KOPT-K1 (cell line): ENCODE results near the gene AUP1.

ENCODE experiments used
- H3K27ac ChIP-seq: fragments of 200-600 bp; sonication (generic); 2 replicates; pipeline ENCODE4 v1.5.1; 2016; ENCODE audit warnings: antibody characterized with exemption, mild to moderate bottlenecking, low read depth, low read length; ENCODE audit not compliant: poor library complexity, severe bottlenecking
- H3K36me3 ChIP-seq: fragments of 200-600 bp; sonication (generic); 2 replicates; pipeline ENCODE4 v1.5.1; 2017; ENCODE audit warnings: antibody characterized with exemption, mild to moderate bottlenecking, low read length, moderate library complexity; ENCODE audit not compliant: insufficient read depth
- H3K9me3 ChIP-seq: fragments of 200-600 bp; sonication (generic); 2 replicates; pipeline ENCODE4 v1.5.1; 2017; ENCODE audit warnings: antibody characterized with exemption, low read length, mild to moderate bottlenecking; ENCODE audit not compliant: insufficient read depth, poor library complexity, severe bottlenecking

The AUP1 gene

DNA sequence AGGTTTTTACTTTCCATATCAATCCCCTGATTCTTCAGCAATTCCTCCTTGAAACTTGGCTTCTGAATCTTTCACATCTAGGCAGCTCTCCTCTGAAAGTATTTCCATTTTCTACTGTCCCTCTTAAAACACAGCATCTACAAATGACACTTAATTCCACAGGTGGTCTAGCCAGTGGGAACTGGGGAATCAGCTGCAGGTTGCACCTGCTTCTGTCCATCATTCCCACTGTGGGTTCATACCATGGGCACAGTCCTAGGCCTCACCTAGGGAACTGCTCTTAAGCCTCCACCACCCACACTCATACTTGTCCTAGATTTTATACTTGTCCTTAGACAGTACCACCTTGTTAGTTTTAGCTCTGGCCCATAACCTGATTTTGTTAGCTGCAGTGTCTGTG is 22.0 kb upstream of the AUP1 start:
- Histone ChIP-seq H3K9me3 (no peaks in the 10 kb centered on the region), H3K27ac (no peak overlapping the region), H3K36me3 (no peaks in the 10 kb centered on the region)

DNA sequence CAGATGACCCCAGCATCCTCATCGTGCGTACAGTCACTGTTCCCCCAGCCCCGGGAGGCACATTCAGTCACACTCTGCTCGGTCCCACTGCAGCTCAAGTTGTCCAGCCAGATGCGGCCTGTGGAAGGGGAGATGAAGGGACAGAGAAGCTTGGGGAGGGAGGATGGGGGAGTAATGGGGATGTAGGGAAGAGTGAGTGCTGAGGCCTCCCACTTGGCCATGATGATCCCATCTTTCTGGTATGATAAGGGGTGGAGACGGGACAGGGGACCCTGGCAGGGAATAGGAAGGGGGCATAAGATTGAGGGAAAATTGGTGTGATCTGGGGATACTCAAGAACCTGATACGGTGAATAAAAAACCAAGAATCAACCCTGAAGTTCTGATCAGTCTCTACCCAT is 20.7 kb upstream of the AUP1 start:
- Histone ChIP-seq H3K27ac (no peak overlapping the region), H3K9me3 (no peaks in the 10 kb centered on the region), H3K36me3 (no peaks in the 10 kb centered on the region)

DNA sequence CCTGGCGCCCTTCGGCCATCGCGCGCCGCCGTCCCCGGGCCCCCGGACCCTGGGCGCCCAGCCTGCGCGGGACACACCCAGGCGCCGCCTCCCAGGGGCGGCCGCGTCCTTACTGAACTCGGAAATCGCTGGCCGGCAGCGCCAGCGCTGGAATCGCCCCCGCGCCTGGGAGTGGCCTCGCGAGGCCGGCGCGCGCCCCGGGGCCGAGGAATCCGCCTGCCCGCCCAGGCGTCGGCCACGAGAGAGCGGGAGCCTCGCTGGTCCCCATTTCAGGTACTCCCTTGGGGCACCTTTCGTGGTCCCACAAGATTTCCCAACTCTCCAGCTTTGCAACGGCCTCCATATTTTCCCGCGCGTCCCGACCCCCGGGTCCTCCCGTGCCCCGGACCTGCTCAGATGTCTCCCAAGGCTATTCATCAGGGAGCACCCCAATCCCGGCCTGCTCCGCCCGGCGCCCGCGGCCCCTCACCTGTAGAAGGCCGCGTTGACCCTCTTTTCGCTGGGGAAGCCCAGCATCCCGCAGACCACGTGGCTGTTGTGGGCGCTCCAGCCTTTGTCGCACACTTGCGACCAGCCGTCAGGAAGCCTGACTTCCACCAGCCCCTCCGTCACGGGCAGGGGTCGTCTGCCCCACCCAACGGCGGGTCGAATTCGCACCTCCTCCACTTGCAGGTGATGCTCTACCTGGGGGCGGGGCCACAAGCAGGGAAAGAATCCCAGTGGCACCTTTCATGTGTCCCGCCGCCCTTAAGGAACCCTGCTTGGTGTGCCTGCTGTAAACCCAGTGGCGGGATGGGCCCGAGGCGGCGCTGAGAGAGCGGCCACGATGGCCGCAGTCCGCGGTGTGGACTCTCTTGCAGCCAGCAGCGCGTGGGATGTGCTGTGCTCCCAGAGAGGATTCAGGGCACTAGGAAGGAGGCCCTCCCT is 19.7 kb upstream of the AUP1 start:
- Histone ChIP-seq H3K9me3 (no peaks in the 10 kb centered on the region), H3K36me3 (no peaks in the 10 kb centered on the region), H3K27ac (no peak overlapping the region)

DNA sequence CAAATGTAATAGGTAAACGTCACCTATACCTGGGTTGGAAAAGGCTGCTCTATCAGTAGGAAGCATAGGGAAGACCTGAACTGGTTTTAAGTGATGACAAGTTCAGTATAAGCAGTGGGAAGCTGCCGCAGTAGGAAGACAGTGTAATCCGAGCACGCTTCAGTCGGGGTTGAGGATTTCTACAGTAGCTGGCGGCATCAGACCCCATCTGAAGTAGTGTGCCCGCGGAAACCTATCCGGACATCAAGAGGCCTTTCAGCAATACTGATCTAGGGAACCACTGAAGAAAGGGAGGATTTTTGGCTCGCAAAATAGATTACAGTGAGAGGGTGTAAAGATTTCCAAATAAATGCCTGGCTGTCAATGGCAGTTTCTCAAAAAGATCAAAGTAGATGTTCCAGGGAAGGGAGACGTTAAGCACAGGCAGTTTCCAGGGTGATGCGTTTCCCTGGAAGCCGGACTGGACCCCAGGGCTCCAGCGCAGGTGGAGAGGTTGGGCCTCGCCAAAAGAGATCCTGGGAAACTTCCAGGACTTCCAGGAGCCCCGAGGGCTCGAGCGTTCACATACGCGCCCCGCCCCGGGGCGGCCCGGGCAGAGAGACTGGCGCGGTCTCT is 18.9 kb upstream of the AUP1 start:
- Histone ChIP-seq H3K36me3 (no peaks in the 10 kb centered on the region), H3K9me3 (no peaks in the 10 kb centered on the region), H3K27ac (no peak overlapping the region)

DNA sequence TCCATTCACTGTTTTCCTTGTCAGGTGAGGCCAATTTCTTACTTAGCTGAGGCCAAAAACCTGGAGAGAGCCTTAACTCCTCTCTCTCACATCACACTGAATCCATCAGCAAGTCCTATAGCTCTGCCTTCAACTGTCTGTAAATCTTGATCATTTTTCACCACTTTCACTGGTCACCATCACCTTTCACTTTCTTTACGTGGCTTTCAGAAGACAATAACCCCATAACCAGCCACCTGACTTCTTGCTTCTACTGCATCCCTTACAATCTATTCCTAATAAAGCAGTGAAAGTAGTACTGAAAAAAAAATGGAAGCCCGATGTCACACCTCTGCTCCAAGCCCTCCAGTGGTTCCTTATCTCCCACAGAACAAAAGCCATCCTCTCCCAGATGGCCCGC is 16.5 kb upstream of the AUP1 start:
- Histone ChIP-seq H3K36me3 (no peaks in the 10 kb centered on the region), H3K9me3 (no peaks in the 10 kb centered on the region), H3K27ac (no peak overlapping the region)

DNA sequence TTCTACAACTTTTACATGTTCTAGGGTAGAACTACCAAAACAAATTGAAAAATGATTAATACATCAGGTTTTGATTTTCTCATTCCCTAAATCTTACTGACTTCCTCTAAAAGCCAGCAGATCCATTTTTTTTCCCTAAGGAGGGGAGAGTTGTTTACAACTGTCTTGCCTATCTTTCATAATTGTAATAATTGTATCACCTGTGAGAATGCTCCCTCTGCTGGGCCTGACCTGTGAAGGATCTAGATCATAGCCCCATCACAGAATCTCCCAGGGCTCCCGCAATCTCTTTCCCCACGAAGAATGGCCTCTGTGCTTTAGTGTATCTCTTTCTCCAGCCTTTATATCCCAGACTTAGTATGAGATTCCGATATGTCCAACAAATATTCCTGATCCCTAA is 15.1 kb upstream of the AUP1 start:
- H3K27ac ChIP-seq = no peak overlapping the region
- no peaks in the 10 kb centered on the region for H3K9me3 ChIP-seq
- H3K36me3 ChIP-seq = no peaks in the 10 kb centered on the region

DNA sequence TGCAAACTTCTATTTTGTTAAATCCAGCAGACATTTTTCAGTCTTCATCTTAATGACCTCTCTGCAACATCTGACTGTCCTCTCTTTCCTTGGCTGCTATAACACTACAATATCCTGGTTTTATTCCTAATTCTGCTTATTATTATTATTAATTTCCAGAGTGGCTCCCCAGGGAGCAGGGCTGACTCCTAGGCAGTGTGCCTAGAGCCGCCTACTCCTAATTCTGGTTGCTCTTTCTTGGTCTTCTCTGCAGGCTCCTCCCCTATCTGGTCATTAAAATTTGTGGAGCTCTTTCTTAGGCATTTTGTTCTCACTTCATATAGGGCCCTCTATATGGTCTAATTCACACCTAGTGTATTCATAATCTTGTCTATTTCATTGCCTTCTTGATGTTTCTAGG is 13.5 kb upstream of the AUP1 start:
- Histone ChIP-seq H3K9me3 (no peaks in the 10 kb centered on the region), H3K36me3 (no peaks in the 10 kb centered on the region), H3K27ac (no peak overlapping the region)

DNA sequence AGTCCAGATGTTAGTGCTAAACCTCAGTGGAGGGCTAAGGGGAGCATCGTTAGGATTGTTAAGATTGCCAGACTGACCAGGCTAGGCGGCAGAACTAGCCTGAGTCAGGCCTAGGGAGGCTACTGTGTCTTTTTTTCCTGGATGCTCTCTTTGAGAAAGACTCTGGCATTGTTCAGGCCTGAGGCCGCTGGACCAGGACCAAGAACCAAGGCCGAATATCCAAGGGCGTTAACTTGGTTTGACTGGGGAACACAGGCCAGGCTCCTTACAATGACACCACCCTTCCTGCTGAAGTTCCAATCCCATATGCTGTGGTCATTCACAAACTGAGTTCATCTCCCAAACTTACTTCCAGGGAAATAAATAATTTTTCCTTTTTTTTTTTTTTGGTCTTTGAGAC is 10.8 kb upstream of the AUP1 start:
- H3K9me3 ChIP-seq = no peaks in the 10 kb centered on the region
- H3K27ac ChIP-seq = no peak overlapping the region
- no peaks in the 10 kb centered on the region for H3K36me3 ChIP-seq

DNA sequence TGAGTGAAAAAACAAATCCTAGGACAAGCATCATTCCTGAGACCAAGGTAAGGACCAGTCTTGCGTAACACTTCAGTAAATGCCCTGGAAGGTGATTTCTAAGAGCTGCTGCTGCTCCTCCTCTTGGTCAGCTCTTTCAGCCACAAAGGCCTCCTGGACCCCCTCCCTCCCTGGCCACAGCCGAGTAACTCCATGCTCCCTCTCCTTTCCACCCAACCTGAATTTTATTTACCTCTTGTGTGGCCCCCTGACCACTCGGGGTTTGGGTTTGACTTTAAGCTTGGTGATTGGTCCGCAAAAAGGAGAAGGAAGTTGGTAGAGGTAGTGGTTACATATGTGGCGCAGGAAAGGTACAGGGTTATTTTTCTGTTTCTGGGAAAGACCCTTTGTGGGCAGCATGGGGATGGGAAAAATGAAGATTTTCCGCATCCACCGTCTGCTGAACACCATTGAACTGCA is 9.4 kb upstream of the AUP1 start:
- H3K27ac ChIP-seq = no peak overlapping the region
- H3K9me3 ChIP-seq = no peaks in the 10 kb centered on the region
- peaks cover 3% of the 10 kb centered on the region; the same call in 1 of the 2 replicates for H3K36me3 ChIP-seq

DNA sequence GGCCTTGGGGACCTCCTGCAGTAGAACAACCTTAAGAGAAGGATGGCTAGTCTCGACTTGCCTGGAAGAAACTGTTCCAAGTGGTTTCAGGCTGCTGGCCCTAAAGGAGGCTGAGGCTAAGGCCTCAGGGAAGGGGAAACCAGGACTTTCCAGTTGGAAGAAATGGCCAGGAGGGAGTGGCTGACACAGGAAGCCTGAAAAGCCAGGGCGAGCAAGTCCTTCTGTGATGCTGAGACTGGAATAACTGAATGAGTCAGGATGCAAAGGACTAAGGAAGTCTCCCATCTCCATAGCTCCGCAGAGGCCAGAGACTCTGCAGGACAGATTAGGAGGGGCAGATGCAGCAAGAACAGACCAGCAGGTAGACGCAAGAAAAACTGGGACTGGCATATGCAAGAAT is 7.6 kb upstream of the AUP1 start:
- Histone ChIP-seq H3K36me3 (peaks cover 20% of the 10 kb centered on the region), H3K9me3 (no peaks in the 10 kb centered on the region), H3K27ac (no peak overlapping the region)

DNA sequence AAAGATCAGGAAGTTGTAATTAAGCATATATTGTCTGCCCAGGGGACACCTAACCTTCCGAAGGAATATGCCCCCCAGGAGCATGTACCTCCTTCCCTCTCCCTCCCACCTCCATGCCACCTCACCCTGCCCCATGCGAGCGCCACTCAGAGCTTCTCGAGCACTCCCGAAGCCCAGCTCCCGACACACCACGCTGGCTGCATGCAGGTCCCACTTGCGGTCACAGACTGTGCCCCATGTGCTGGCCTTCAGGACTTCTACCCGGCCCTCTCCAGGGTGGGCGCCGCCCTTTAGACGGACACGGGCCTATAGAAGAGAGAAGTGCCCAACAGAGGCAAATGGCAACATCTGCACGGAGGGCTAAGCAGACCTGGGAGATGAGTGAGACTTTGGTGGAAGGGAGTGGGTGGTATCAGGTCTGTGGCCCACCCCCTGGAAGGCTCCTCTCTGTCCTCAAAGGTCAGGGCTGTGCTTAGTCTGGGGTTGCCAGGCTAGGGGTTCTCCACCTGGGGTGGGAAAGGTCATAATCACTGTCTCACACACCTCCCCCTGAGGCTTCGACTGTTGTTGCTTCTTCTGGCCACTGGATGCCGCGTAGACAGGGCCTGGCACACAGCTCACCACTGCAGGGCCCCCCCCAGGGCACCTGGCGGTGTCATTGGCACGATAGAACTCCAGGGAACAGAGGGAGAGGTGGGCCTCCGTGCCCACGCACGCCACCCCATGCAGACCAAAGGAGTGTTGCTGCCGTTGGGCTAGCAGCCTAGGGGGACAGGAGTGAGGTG is 6.9 kb upstream of the AUP1 start:
- H3K27ac ChIP-seq = no peak overlapping the region
- H3K36me3 ChIP-seq = peaks cover 27% of the 10 kb centered on the region

DNA sequence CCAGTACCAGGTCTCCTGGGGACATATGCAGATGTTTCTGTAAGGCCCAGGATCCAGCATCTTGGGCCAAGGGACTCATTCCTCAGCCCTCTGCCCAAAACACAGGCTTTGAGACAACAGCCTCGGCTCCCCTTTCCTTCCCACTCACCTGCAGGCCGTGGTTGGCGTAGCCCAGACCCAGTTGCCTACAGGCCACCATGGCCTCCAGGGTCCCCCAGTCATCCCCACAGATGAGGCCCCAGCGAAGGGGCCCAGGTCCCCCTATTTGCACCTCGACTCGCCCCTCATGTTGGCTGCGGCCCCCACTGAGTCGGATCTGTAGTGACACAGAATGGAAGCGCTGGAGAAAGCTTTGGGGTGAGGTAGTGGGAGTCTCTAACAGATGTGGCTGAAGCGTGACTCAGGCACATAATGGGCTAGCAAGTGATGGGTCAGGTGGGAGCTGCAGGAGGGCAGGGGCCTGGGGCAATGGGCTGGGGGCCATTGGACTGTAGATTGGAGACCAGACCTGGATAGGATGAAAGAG is 6.0 kb upstream of the AUP1 start:
- no peak overlapping the region for H3K27ac ChIP-seq
- peaks cover 30% of the 10 kb centered on the region for H3K36me3 ChIP-seq
- H3K9me3 ChIP-seq = no peaks in the 10 kb centered on the region

More for the DNA sequence above, 6.9 kb upstream of the AUP1 start:
- H3K9me3 ChIP-seq = no peaks in the 10 kb centered on the region

DNA sequence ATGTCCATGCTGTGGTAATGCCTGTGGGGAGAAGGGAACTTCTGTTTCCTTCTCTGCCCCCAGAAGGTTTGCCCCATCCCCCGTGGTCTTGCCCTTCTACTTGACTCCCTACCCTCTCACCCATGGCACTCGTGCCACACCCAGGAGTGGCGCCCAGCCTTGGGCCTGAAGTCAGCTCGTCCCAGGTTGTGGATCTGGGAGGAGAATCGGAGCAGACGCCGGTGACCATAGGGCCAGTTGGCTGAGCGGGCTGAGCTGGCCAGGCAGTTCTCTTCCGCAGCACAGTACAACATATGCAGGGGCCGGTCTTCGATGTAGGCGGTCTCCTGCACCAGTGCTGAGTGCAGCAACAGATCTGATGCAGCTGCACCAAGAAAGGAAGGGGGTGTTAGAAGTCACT is 4.9 kb upstream of the AUP1 start:
- Histone ChIP-seq H3K9me3 (no peaks in the 10 kb centered on the region), H3K36me3 (peaks cover 30% of the 10 kb centered on the region), H3K27ac (no peak overlapping the region)

DNA sequence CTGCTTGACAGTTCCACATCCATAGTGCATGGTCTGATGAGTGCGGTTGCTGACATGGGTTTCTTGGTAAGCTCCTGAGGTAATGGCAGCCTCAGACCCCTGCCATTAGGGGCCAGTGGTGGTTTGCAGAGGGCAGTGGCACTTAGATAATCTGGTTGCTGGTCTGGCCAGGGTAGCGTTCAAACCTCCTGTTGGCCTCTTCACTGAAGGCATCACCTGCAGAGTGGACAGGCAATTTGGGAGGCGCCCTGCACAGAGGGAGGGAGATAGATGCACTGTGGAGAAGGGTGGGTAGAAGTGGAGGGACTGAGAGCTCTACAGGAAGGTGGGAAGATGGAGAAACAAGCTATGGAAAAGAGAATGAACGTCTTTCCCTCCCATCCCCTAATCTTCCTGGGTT is 4.0 kb upstream of the AUP1 start:
- no peaks in the 10 kb centered on the region for H3K9me3 ChIP-seq
- no peak overlapping the region for H3K27ac ChIP-seq
- peaks cover 30% of the 10 kb centered on the region for H3K36me3 ChIP-seq

DNA sequence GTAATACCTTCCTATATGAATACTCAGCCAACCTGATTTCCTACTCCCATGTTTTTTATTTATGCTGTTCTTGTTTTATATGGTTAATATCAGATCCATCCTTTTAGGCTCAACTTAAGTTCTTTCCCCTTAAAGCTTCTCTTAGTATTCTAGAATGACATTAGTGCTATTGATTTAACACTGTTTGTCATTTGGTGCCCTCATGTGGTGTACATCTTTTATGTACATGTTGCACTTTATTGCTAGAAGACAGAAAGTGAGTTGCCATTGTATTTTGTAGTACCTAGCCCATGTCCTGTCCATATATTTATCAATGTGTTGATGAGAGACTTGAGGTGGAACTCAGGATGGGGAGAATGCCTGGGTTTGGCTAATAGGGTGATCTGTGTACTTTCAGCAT is 2.7 kb upstream of the AUP1 start:
- H3K9me3 ChIP-seq = no peaks in the 10 kb centered on the region
- H3K36me3 ChIP-seq = peaks cover 42% of the 10 kb centered on the region
- H3K27ac ChIP-seq = no peak overlapping the region
